Right kidney (tissue), 1 donor: ENCODE data around the gene ORMDL2.
"Not testable (repeated sequence)": the region's sequence is repeated elsewhere in the genome, so short reads cannot be mapped to it uniquely, and the experiment has no call there.

ENCODE experiments used
- DNase-seq: peaks from one replicate; pipeline ENCODE4 v3.0.0-alpha.2; 2016

The ORMDL2 gene

DNA sequence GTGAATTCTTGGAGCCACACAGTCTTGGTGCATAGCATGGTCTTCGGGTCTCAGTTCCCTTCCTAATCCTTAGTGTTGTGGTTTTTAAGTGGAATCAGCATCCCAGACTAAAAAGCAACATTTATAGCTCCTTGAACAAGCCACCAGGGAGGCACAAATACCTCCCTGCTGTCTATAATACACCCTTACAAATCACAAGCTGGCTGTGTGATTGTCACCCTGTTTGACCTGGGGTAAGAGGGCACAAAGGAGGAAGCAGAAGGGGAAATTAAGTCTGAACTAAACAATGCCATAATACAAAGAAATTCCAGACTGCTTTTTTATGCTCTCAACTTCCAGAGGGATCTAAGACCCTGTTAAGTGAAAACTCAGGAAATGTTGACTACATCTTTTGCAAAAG is 32.6 kb downstream of the ORMDL2 start:
- no peak for DNase-seq

- no peak for DNase-seq
Observed at GRCh38 chr12:55850893-55851292, 33.1 kb downstream of the ORMDL2 start.

DNA sequence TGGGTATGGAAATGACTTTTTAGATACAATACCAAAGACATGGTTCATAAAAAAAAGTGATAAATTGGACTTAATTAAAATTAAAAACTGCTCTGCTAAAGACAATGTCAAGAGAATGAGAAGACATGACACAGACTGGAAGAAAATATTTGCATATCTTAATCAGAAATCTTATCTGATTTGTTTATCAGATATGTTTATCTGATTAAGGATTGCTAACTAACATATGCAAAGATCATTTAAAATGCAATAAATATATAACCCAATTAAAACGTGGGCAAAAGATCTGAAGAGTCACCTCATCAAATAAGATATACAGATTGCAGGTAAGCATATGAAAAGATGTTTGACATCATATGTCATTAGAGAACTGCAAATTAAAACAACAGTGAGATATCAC is 34.9 kb downstream of the ORMDL2 start:
- DNase-seq: no peak

GRCh38 chr12:55861396-55861795 is 43.6 kb downstream of the ORMDL2 start:
- DNase-seq: no peak

DNA sequence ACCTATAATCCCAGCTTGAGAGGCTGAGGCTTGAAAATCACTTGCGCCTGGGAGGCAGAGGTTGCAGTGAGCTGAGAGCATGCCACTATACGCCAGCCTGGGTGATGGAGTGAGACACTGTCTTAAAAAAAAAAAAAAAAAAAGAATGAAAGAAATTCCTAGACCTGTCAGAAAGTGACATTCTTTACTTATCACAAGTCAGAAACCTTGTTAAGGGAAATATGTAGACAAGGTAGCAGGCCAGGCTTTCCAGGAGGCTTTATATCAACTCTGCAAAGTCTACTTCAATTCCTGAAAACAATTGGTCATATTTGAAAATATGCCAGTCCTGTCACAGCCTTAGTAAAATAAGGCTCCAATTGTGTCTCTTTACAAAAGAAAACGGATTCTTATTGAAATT is 44.0 kb downstream of the ORMDL2 start:
- DNase-seq: no peak

DNA sequence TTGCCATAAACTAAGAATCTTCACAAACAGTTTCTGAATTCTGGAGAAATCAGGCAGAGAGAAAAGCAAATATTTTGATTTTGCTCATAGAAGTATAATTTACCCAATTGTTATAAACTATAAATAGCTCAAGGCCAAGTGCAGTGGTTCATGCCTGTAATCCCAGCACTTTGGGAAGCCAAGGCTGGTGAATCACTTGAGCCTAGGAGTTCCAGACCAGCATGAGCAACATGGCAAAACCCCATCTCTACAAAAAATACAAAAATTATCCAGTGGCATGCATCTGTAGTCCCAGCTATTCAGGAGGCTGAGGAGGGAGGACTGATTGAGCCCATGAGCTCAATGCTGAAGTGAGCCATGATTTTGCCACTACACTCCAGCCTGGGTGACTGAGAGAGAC is 44.4 kb downstream of the ORMDL2 start:
- no peak for DNase-seq

GRCh38 chr12:55862931-55863330 is 45.1 kb downstream of the ORMDL2 start:
- DNase-seq: not testable (repeated sequence)

DNA sequence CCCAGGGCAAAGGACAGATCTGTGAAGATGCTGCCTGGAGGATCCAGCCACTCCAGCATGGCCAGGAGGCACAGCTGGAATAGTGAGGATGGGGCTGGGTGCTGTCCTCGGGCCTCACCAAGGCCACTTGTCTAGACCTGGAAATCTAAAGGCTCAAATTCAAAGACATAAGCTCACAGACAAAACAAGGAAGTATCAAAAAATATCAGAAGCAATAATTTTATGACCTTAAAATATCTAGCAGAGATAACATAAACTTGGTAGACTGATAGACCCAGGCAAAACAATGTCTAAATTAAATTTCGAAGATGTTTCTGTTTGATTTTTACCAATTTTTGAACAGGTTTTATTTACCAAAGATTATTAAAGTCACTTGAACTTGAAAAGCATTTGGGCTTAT is 47.5 kb downstream of the ORMDL2 start:
- no peak for DNase-seq

GRCh38 chr12:55866454-55867004 is 48.7 kb downstream of the ORMDL2 start:
- DNase-seq: not testable (repeated sequence)
